MM.1S (cell line): Measurements from ENCODE around the gene EIF2S2.

Experiments
- DNase-seq: peaks from one replicate; pipeline ENCODE4 v3.0.0-alpha.2; 2015
- H2AFZ ChIP-seq: fragments of 300-600 bp; sonication (generic); 2 replicates; pipeline ENCODE4 v1.6.0; 2016; ENCODE audit warnings: antibody characterized with exemption, low read length
- H3F3A ChIP-seq: fragments of 300-600 bp; sonication (generic); 2 replicates; pipeline ENCODE4 v1.6.1; 2016; ENCODE audit warnings: mild to moderate bottlenecking, antibody characterized with exemption, low read length, moderate library complexity, mixed read lengths; ENCODE audit not compliant: insufficient read depth
- H3K27ac ChIP-seq: fragments of 300-600 bp; sonication (generic); 2 replicates; pipeline ENCODE4 v1.5.1; 2016; ENCODE audit warnings: mild to moderate bottlenecking, low read length
- H3K27me3 ChIP-seq: fragments of 300-600 bp; sonication (generic); replicated peaks from 2 replicates; pipeline ENCODE4 v1.6.0; 2016; ENCODE audit warnings: low read length; ENCODE audit not compliant: insufficient read depth
- H3K36me3 ChIP-seq: fragments of 300-600 bp; sonication (generic); replicated peaks from 2 replicates; pipeline ENCODE4 v1.6.1; 2016; ENCODE audit warnings: mild to moderate bottlenecking, low read length, mixed read lengths; ENCODE audit not compliant: insufficient read depth
- H3K4me1 ChIP-seq: fragments of 300-600 bp; sonication (generic); 2 replicates; pipeline ENCODE4 v1.6.1; 2016; ENCODE audit warnings: low read length, mixed read lengths
- H3K4me2 ChIP-seq: fragments of 300-600 bp; sonication (generic); 2 replicates; pipeline ENCODE4 v1.6.0; 2016; ENCODE audit warnings: low read depth, low read length
- H3K4me3 ChIP-seq: fragments of 300-600 bp; sonication (generic); 2 replicates; pipeline ENCODE4 v1.5.1; 2016; ENCODE audit warnings: low read length, mixed read lengths
- H3K79me2 ChIP-seq: fragments of 300-600 bp; sonication (generic); 2 replicates; pipeline ENCODE4 v1.6.1; 2016; ENCODE audit warnings: mixed run types, low read length, mixed read lengths
- H3K9ac ChIP-seq: fragments of 300-600 bp; sonication (generic); 2 replicates; pipeline ENCODE4 v1.6.1; 2016; ENCODE audit warnings: low read length, mixed read lengths
- H3K9me2 ChIP-seq: fragments of 300-600 bp; sonication (generic); replicated peaks from 2 replicates; pipeline ENCODE4 v1.6.1; 2016; ENCODE audit warnings: mild to moderate bottlenecking, low read length, mixed read lengths; ENCODE audit not compliant: insufficient read depth
- H3K9me3 ChIP-seq: fragments of 300-600 bp; sonication (generic); replicated peaks from 2 replicates; pipeline ENCODE4 v1.6.1; 2016; ENCODE audit warnings: mild to moderate bottlenecking, low read length, mixed read lengths; ENCODE audit not compliant: insufficient read depth
- H4K20me1 ChIP-seq: fragments of 300-600 bp; sonication (generic); 2 replicates; pipeline ENCODE4 v1.6.1; 2016; ENCODE audit warnings: mild to moderate bottlenecking, low read length, moderate library complexity, mixed read lengths; ENCODE audit not compliant: insufficient read depth
- EZH2 ChIP-seq: fragments of 300-600 bp; sonication (generic); optimal IDR thresholded peaks from 2 replicates; pipeline ENCODE3; 2017; ENCODE audit warnings: low read depth, mild to moderate bottlenecking, antibody characterized with exemption, low read length, mixed read lengths
- EZH2phosphoT487 ChIP-seq: fragments of 300-600 bp; sonication (generic); IDR thresholded peaks from 2 replicates; pipeline ENCODE4 v1.6.1; 2018; ENCODE audit warnings: antibody characterized with exemption, low read length
- TF ChIP-seq, protein P1 (sequence below): fragments of 300-600 bp; sonication (generic); IDR thresholded peaks from 2 replicates; pipeline ENCODE4 v1.5.1; 2016; ENCODE audit warnings: antibody characterized with exemption, low read length, mixed read lengths

Gene EIF2S2

DNA sequence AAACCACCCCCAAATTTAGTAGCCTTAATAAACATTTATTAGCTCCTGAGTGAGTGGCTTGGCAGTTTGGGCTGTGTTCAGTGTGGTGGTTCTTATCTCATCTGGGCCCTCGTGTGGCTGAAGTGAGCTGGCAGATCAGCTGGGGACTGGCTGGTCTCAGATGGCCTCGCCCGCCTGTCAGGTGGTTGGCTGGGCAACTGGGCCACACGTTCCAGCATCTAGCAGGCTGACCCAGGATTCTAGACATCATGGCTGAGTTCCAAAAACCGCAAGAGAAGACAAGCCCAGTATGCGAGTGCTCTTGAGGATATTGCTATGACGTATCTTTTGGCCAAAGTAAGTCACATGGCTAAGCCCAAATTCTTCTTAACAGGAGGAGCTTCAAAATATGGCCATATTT is 28.9 kb downstream of the EIF2S2 start:
- no peaks in the 10 kb centered on the region for H3K9me3 ChIP-seq
- 0 out of 2 replicates have a peak, but pooled peaks cover 10% of the 10 kb centered on the region for H4K20me1 ChIP-seq
- no peak for TF ChIP-seq EZH2phosphoT487
- no peak for TF ChIP-seq EZH2
- TF ChIP-seq, protein P1, sequence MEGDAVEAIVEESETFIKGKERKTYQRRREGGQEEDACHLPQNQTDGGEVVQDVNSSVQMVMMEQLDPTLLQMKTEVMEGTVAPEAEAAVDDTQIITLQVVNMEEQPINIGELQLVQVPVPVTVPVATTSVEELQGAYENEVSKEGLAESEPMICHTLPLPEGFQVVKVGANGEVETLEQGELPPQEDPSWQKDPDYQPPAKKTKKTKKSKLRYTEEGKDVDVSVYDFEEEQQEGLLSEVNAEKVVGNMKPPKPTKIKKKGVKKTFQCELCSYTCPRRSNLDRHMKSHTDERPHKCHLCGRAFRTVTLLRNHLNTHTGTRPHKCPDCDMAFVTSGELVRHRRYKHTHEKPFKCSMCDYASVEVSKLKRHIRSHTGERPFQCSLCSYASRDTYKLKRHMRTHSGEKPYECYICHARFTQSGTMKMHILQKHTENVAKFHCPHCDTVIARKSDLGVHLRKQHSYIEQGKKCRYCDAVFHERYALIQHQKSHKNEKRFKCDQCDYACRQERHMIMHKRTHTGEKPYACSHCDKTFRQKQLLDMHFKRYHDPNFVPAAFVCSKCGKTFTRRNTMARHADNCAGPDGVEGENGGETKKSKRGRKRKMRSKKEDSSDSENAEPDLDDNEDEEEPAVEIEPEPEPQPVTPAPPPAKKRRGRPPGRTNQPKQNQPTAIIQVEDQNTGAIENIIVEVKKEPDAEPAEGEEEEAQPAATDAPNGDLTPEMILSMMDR: no peak
- H3F3A ChIP-seq: peaks cover 45% of the 10 kb centered on the region
- no peak overlapping the region for H3K9ac ChIP-seq
- H3K27ac ChIP-seq: no peak overlapping the region; the same call in 1 of the 2 replicates
- no peak overlapping the region for H2AFZ ChIP-seq
- no peaks in the 10 kb centered on the region for H3K9me2 ChIP-seq
- H3K4me3 ChIP-seq: no peak overlapping the region
- no peaks in the 10 kb centered on the region for H3K27me3 ChIP-seq
- DNase-seq: no peak
- H3K4me2 ChIP-seq: no peak overlapping the region
- peaks cover 91% of the 10 kb centered on the region for H3K79me2 ChIP-seq
- H3K4me1 ChIP-seq: peaks cover 9% of the 10 kb centered on the region; the same call in 1 of the 2 replicates
- H3K36me3 ChIP-seq: peaks cover 3% of the 10 kb centered on the region

DNA sequence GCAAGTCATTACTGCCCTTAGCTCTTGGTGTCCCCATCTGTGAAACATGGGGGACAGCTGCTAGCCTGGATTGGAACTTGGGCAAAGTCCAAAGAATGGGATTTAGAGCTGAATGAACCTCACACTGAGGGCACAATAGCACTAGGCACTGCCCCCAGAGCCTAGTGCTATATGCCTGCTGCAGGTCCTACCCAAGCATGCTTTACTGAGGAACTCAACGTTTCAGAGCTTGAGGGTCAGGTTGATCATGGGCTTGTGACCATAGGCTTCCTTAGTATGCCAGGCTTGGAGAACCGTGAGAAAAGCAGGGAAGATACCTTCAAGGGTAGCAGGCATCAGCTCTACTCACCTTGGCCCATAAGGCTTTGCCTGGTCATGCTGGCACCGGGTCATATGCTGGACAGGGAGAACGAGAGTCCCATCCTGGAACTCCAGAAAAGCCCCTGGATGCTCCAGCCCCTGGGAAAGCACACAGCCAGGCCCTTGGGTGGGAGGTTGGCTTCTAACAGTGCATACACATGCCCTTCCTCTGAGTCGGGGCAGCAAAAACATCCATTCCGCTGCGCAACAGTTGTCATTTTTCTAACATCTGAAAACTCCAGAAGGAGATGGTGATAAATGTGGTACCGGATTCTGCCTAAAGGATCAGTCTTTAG is 29.7 kb downstream of the EIF2S2 start:
- Histone ChIP-seq H3K9ac (no peak overlapping the region), H3K9me2 (no peaks in the 10 kb centered on the region), H3K27me3 (no peaks in the 10 kb centered on the region), H2AFZ (no peak overlapping the region), H3K4me1 (peaks cover 9% of the 10 kb centered on the region; the same call in 1 of the 2 replicates), H3K4me2 (no peak overlapping the region), H3K4me3 (no peak overlapping the region), H3K9me3 (no peaks in the 10 kb centered on the region), H3K27ac (no peak overlapping the region), H3F3A (peaks cover 40% of the 10 kb centered on the region), H3K79me2 (peaks cover 94% of the 10 kb centered on the region), H3K36me3 (peaks cover 3% of the 10 kb centered on the region), H4K20me1 (0 out of 2 replicates have a peak, but pooled peaks cover 5% of the 10 kb centered on the region)
- TF ChIP-seq, protein P1: no peak
- TF ChIP-seq EZH2phosphoT487: no peak
- no peak for TF ChIP-seq EZH2
- DNase-seq: no peak

GRCh38 chr20:34079818-34080217 is 32.2 kb downstream of the EIF2S2 start:
- H3K9me2 ChIP-seq: no peaks in the 10 kb centered on the region
- TF ChIP-seq, protein P1: no peak
- TF ChIP-seq EZH2: no peak
- H3K79me2 ChIP-seq: peaks cover 99% of the 10 kb centered on the region
- no peak overlapping the region for H3K9ac ChIP-seq
- H3K27me3 ChIP-seq: no peaks in the 10 kb centered on the region
- H3K4me3 ChIP-seq: no peak overlapping the region
- H4K20me1 ChIP-seq: 0 out of 2 replicates have a peak, but pooled peaks cover 5% of the 10 kb centered on the region
- no peak overlapping the region for H3K4me2 ChIP-seq
- peaks cover 14% of the 10 kb centered on the region for H3K36me3 ChIP-seq
- peaks cover 9% of the 10 kb centered on the region; the same call in 1 of the 2 replicates for H3K4me1 ChIP-seq
- no peaks in the 10 kb centered on the region for H3K9me3 ChIP-seq
- H2AFZ ChIP-seq: no peak overlapping the region
- peaks cover 23% of the 10 kb centered on the region; the same call in 1 of the 2 replicates for H3F3A ChIP-seq
- H3K27ac ChIP-seq: no peak overlapping the region
- DNase-seq: no peak
